CD14-positive monocyte (primary cell): ENCODE measurements around the gene PTK6. TPM values are rescaled to one million over a fixed set of nuclear protein-coding genes. Genes with fewer than 3 reads are reported as not detected.

Experiments used
- DNase-seq, 3 donors: peaks; one replicate each; pipeline ENCODE4 v3.0.0-alpha.2; 2011 to 2022
- H2AFZ ChIP-seq: 2 replicates; pipeline ENCODE4 v1.6.0; 2012; ENCODE audit warnings: mild to moderate bottlenecking, low read depth, low read length, inconsistent platforms; ENCODE audit not compliant: insufficient read depth, poor library complexity, severe bottlenecking
- H3K27ac ChIP-seq, 2 donors: 1 replicate in 1 of 2; 2 replicates in 1 of 2; pipeline ENCODE4 v1.5.1; 2012 to 2013; ENCODE audit warnings: low read length in 2 of 2, control low read depth in 1 of 2, inconsistent platforms in 1 of 2, low read depth in 1 of 2, mild to moderate bottlenecking in 1 of 2
- H3K27me3 ChIP-seq, 2 donors: one replicate each; pipeline versions ENCODE4 v1.6.0 to v1.6.1; 2011 to 2013; ENCODE audit warnings: low read length in 2 of 2; ENCODE audit not compliant: control insufficient read depth in 2 of 2, insufficient read depth in 2 of 2
- H3K36me3 ChIP-seq, 2 donors: replicated peaks in 1 of 2; 1 replicate in 1 of 2; 2 replicates in 1 of 2; pipeline versions ENCODE4 v1.5.1 to v1.6.1; 2012 to 2013; ENCODE audit warnings: low read length in 2 of 2, control low read depth in 1 of 2, inconsistent platforms in 1 of 2, mild to moderate bottlenecking in 1 of 2; ENCODE audit not compliant: insufficient read depth in 2 of 2, control insufficient read depth in 1 of 2
- H3K4me1 ChIP-seq, 2 donors: 1 replicate in 1 of 2; 2 replicates in 1 of 2; pipeline versions ENCODE4 v1.5.1 to v1.6.1; 2012 to 2013; ENCODE audit warnings: low read length in 2 of 2, control low read depth in 1 of 2, inconsistent platforms in 1 of 2, mild to moderate bottlenecking in 1 of 2, moderate library complexity in 1 of 2; ENCODE audit not compliant: insufficient read depth in 2 of 2, control insufficient read depth in 1 of 2
- H3K4me2 ChIP-seq: replicated peaks from 2 replicates; pipeline ENCODE3; 2012; ENCODE audit warnings: low read length, moderate library complexity, mild to moderate bottlenecking; ENCODE audit not compliant: poor library complexity, severe bottlenecking; ENCODE audit errors: extremely low read depth
- H3K4me3 ChIP-seq, 3 experiments: fragments of 200-600 bp in 1 of 3; sonication (generic) in 1 of 3; replicated peaks in 1 of 3; 1 replicate in 2 of 3; 2 replicates in 1 of 3; pipeline ENCODE4 v1.5.1; 2011 to 2013; ENCODE audit warnings: low read length in 3 of 3, mild to moderate bottlenecking in 3 of 3, control low read depth in 2 of 3, low read depth in 2 of 3, inconsistent platforms in 1 of 3, moderate library complexity in 1 of 3
- H3K79me2 ChIP-seq: 2 replicates; pipeline ENCODE4 v1.6.0; 2012; ENCODE audit warnings: mild to moderate bottlenecking, control low read depth, inconsistent platforms, low read length, moderate library complexity; ENCODE audit not compliant: insufficient read depth
- H3K9ac ChIP-seq: 2 replicates; pipeline ENCODE4 v1.6.0; 2017; ENCODE audit warnings: low read length, mild to moderate bottlenecking; ENCODE audit not compliant: insufficient read depth, poor library complexity, severe bottlenecking
- H3K9me3 ChIP-seq, 2 donors: replicated peaks in 1 of 2; 1 replicate in 1 of 2; 2 replicates in 1 of 2; pipeline versions ENCODE4 v1.5.1 to v1.6.1; 2012 to 2013; ENCODE audit warnings: low read length in 2 of 2, control low read depth in 1 of 2; ENCODE audit not compliant: control insufficient read depth in 1 of 2, insufficient read depth in 1 of 2
- H4K20me1 ChIP-seq: 2 replicates; pipeline ENCODE4 v1.6.0; 2012; ENCODE audit warnings: mild to moderate bottlenecking, low read length, control low read depth, moderate library complexity; ENCODE audit not compliant: insufficient read depth
- H3K27ac Mint-ChIP-seq, 7 donors: one replicate each; pipeline ENCODE4 v1.8.0; 2020; ENCODE audit warnings: mild to moderate bottlenecking in 7 of 7, mixed read lengths in 7 of 7, moderate library complexity in 6 of 7, inconsistent platforms in 2 of 7
- H3K27me3 Mint-ChIP-seq, 3 donors: one replicate each; pipeline ENCODE4 v1.8.0; 2021 to 2022; ENCODE audit warnings: low read depth in 3 of 3, mild to moderate bottlenecking in 3 of 3, mixed read lengths in 3 of 3, moderate library complexity in 3 of 3, inconsistent platforms in 1 of 3
- H3K36me3 Mint-ChIP-seq, 2 donors: one replicate each; pipeline ENCODE4 v1.8.0; 2020; ENCODE audit warnings: mixed read lengths in 2 of 2, inconsistent platforms in 1 of 2, mild to moderate bottlenecking in 1 of 2
- H3K4me1 Mint-ChIP-seq: one replicate; pipeline ENCODE4 v1.8.0; 2020; ENCODE audit warnings: mild to moderate bottlenecking, mixed read lengths
- H3K4me3 Mint-ChIP-seq, 2 donors: one replicate each; pipeline ENCODE4 v1.8.0; 2020; ENCODE audit warnings: mild to moderate bottlenecking in 2 of 2, mixed read lengths in 2 of 2, moderate library complexity in 1 of 2
- H3K9me3 Mint-ChIP-seq, 7 donors: one replicate each; pipeline ENCODE4 v1.8.0; 2020 to 2022; ENCODE audit warnings: mixed read lengths in 7 of 7, mild to moderate bottlenecking in 6 of 7, moderate library complexity in 6 of 7, inconsistent platforms in 2 of 7
- WGBS: methylation state at CpG from one replicate; pipeline ENCODE4 v1.1.5; 2013; ENCODE audit warnings: missing lambda C conversion rate; ENCODE audit not compliant: insufficient coverage; 5-methylcytosine and 5-hydroxymethylcytosine counted together
- intact Hi-C, 2 donors: fragments of 100-400 bp; cut with micrococcal nuclease; formaldehyde crosslinking; loops; one replicate each; pipeline versions ENCODE4 v1.15.0 to v1.15.1; 2023
- polyA plus RNA-seq, 3 donors: library from polyadenylated mRNA; depleted of rRNA in 1 of 3; unstranded in 2 of 3; stranded (reverse) in 1 of 3; fragments of 300-500 nt in 2 of 3; fragments of >200 nt in 1 of 3; fragmentation: Illumina TruSeq in 2 of 3; gene quantifications; 1 replicate in 2 of 3; 2 replicates in 1 of 3; pipeline ENCODE4 v1.2.3, GENCODE V29; 2012 to 2021
- TF ChIP-seq, protein P1 (sequence below): fragments of 200-600 bp; IDR thresholded peaks from one replicate; pipeline ENCODE4 v1.8.0; 2022; ENCODE audit warnings: antibody characterized with exemption, mild to moderate bottlenecking

Gene PTK6
- polyA plus RNA-seq, 3 donors, result 0.66 to 4.1 (median 1.5) TPM

DNA sequence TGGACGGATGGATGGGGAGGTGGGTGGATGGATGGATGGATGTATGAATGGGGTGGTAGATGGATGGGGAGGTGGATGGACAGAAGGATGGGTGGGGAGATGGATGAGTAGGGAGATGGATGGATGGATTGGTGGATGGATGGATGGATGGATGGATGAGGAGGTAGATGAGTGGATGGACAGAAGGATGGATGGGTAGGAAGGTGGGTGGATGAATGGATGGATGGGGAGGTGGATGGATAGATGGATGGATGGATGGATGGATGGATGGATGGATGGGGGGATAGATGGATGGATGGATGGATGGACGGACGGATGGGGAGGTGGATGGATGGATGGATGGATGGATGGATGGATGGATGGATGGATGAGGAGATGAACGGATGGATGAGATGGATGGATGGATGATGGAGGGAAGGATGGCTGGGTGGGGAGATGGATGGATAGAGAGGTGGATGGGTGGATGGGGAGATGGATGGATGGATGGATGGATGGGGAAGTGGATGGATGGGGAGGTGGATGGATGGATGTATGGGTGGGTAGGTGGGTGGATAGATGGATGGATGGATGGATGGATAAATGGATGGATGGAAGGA, 45.4 kb downstream of the PTK6 start:
- Histone ChIP-seq H3K27me3 (peaks cover 4 to 30% of the 10 kb centered on the region in 2 donors), H3K36me3 (no peaks in the 10 kb centered on the region), H3K9me3 (no peaks in the 10 kb centered on the region), H3K4me1 (peaks cover 4 to 7% of the 10 kb centered on the region in 2 donors), H3K79me2 (no peaks in the 10 kb centered on the region), H3K4me3 (no peak overlapping the region), H3K9ac (no peak overlapping the region), H3K4me2 (no peak overlapping the region), H4K20me1 (no peaks in the 10 kb centered on the region), H2AFZ (no peak overlapping the region), H3K27ac (no peak overlapping the region)
- peaks cover 27 to 60% (median 37%) of the 10 kb centered on the region in 3 donors for H3K27me3 Mint-ChIP-seq
- intact Hi-C loops, result no loop called here
- no peaks in the 10 kb centered on the region for H3K36me3 Mint-ChIP-seq
- no peak overlapping the region for H3K4me3 Mint-ChIP-seq
- WGBS, result 71% methylated on average over 4 of the region's 4 CpGs
- TF ChIP-seq, protein P1, sequence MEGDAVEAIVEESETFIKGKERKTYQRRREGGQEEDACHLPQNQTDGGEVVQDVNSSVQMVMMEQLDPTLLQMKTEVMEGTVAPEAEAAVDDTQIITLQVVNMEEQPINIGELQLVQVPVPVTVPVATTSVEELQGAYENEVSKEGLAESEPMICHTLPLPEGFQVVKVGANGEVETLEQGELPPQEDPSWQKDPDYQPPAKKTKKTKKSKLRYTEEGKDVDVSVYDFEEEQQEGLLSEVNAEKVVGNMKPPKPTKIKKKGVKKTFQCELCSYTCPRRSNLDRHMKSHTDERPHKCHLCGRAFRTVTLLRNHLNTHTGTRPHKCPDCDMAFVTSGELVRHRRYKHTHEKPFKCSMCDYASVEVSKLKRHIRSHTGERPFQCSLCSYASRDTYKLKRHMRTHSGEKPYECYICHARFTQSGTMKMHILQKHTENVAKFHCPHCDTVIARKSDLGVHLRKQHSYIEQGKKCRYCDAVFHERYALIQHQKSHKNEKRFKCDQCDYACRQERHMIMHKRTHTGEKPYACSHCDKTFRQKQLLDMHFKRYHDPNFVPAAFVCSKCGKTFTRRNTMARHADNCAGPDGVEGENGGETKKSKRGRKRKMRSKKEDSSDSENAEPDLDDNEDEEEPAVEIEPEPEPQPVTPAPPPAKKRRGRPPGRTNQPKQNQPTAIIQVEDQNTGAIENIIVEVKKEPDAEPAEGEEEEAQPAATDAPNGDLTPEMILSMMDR, result no peak
- H3K27ac Mint-ChIP-seq, result no peak overlapping the region
- DNase-seq, result no peak
- peaks cover 4% of the 10 kb centered on the region for H3K4me1 Mint-ChIP-seq
- H3K9me3 Mint-ChIP-seq, result peaks cover 0 to 4% (median 2%) of the 10 kb centered on the region in 7 donors

DNA sequence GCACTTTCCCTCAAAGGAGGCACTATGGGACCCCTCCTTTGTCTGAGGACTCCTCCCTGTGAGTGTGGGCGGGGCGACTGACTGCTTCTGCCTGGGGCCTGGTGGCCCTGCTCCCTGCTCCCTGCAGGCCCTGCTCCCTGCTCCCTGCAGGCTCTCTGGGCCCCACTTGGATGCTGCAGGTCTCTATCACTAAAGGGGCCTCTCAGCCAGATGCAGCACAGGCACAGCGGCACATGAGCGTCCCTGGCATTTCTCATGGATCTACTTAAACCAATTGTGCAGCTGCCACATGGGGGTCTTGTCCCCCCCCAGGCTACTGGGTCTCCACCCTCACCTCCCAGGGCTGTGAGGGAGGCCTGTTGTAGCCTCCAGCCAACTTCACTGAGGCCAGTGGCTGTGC, 46.1 kb downstream of the PTK6 start:
- Mint-ChIP-seq H3K27ac (no peak overlapping the region), H3K9me3 (peaks cover 0 to 4% (median 2%) of the 10 kb centered on the region in 7 donors), H3K4me1 (no peaks in the 10 kb centered on the region), H3K36me3 (no peaks in the 10 kb centered on the region), H3K27me3 (peaks cover 20 to 57% (median 33%) of the 10 kb centered on the region in 3 donors), H3K4me3 (no peak overlapping the region)
- intact Hi-C loops, result no loop called here
- no peak overlapping the region for H3K9ac ChIP-seq
- no peaks in the 10 kb centered on the region for H4K20me1 ChIP-seq
- H3K4me2 ChIP-seq, result no peak overlapping the region
- H3K36me3 ChIP-seq, result no peaks in the 10 kb centered on the region
- H3K27ac ChIP-seq, result no peak overlapping the region
- H3K4me1 ChIP-seq, result peaks cover 0 to 3% of the 10 kb centered on the region in 2 donors
- 86% methylated on average over 4 of the region's 4 CpGs for WGBS
- H3K79me2 ChIP-seq, result no peaks in the 10 kb centered on the region
- H3K27me3 ChIP-seq, result peaks cover 4 to 25% of the 10 kb centered on the region in 2 donors
- H3K4me3 ChIP-seq, result no peak overlapping the region
- no peak for DNase-seq
- TF ChIP-seq, protein P1, result no peak
- no peak overlapping the region for H2AFZ ChIP-seq
- peaks cover 0 to 3% of the 10 kb centered on the region in 2 donors for H3K9me3 ChIP-seq
